Measurements from ENCODE around the gene LCN10.
"Not testable (repeated sequence)": the region's sequence is repeated elsewhere in the genome, so short reads cannot be mapped to it uniquely, and the experiment has no call there.

The LCN10 gene

DNA sequence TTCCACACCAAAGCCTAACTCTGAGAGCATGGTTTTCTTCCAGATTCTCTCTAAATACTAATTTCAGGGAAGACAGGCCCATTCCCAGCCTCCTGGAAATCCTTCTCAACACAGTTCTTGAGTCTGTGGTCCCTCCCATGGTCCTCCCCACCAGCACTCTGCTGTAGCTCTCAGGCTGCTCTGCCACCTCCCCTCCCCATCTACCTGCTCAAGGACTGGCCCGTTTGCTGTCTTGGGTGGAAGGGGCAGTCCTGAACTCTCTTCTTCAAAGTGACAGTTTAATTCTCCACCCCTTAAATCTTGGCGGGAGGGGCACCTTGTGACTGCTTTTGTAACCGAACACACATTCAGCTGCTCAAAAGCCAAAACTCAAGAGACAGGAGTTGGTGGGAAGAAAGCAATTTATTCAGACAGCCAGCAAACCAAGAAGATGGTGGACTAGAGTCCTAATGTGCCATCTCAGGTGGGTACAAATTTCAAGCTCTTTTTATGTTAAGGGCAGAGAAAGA is 29.2 kb upstream of the LCN10 start:
- no peak for DNase-seq

GRCh38 chr9:136769710-136770191 is 27.0 kb upstream of the LCN10 start:
- DNase-seq = peak; percentile 66

DNA sequence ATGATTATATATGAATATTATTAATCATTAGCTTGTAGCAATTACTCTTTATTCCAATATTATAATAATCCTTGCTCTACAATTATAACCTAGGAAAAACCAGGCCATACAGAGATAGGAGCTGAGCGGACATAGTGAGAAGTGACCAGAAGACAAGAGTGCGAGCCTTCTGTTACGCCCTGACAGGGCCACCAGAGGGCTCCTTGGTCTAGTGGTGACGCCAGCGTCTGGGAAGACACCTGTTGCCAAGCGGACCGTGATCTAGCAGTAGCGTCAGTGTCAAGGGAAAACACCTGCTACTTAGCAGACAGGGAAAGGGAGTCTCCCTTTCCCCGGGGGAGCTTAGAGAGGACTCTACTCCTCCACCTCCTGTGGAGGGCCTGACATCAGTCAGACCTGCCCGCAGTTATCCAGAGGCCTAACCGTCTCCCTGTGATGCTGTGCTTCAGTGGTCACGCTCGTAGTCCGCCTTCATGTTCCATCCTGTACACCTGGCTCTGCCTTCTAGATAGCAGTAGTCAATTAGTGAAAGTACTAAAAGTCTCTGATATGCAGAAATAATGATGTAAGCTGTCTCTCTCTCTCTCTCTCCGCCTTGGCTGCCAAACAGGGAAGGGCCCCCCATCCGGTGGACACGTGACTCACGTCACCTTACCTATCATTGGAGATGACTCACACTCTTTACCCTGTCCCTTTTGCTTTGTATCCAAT is 23.8 kb upstream of the LCN10 start:
- DNase-seq = peak; percentile 55

DNA sequence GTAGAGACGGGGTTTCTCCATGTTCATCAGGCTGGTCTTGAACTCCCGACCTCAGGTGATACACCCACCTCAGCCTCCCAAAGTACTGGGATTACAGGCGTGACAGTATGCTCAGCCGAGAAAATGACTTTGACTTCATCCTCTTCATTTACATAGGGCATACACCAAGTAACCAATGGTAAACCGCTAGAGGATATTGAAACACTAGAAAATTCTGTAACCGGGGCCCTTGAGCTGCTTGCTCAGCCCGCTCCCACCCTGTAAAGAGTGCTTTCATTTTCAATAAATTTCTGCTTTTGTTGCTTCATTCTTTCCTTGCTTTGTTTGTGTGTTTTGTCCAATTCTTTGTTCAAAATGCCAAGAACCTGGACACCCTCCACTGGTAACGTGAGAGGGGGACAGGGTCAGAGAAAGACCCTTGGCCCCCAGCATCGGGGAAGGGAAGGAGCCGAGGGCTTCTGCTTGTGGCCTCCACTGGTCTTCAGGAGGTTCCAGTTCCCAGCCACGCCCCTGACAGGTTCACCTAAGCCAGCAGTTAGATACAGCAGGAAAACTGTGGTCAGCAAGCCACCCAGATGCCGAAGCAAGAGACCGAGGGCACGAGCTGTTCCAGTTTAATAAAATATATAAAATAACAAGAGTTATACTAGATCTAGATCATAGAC is 23.1 kb upstream of the LCN10 start:
- DNase-seq = not testable (repeated sequence)

DNA sequence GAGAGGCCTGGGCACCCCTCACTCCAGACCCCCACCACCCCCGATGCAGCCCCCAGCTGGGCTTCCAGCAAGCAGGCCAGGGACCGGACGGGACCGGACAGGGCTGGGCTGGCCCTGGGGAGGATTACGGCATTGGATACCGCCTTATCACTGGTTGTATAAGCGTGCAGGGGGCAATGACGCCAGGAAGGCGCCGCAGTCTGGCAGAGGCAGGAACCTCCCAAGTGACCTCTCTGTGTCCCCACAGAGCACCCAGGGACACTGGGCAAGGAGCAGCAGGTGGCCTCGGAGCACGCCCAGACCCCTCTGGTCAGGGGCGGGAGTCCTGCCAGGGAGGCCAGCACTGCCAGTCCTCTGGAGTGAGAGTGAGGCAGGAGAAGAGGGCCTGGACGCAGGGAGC is 22.3 kb upstream of the LCN10 start:
- DNase-seq = no peak

DNA sequence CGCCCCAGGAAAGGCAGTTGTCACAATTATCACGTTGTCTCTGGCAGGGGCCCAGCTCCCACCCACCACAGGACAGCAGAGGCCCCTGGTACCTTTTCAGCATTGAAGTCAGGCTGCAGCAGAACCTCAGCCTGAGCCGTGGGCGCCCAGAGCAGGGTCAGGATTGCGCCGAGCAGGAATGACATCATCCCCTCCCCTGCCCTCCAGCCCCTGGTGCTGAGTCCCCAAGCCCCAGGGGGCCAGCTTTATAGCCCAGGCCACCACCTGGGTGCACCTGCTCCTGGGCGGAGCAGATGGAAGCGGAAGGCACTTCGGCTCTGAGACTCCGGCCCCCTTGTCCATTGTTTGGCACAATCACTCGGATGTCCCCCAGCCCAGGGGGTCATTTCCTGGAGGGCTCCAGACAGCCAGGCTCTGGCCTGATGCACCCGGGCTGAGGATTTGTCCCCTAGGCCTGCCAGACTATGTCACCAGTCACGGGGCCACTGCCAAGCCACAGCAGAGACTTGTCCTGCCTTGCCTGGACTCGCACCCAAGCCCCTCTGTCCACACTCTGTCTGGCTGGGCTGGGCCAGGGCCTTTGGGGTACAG is 21.7 kb upstream of the LCN10 start, which contains the start of gene LCN15:
Gene LCN15, minus strand, starts transcription at position 218 of the 591 bp plus-strand sequence. Its CDS starts 30 bp downstream, at position 188.
- DNase-seq = no peak

DNA sequence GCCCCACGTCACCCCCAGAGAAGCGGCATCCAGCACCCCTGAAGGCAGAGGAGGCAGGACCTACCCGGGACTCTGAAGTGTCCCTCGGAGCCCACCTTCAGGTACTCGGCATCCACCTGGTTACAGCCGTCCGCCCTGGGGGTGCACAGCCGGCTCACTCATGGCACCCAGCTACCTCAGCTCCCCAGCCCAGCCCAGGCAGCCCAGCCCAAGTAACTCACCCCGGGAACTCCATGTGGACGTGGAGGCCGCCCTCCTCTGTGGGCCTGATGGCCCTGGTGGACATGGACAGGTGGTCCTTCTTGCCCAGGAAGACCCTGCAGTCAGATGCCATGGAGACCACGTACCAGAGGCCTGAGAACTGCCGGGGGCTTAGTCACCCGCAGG is 20.9 kb upstream of the LCN10 start:
- DNase-seq = no peak

DNA sequence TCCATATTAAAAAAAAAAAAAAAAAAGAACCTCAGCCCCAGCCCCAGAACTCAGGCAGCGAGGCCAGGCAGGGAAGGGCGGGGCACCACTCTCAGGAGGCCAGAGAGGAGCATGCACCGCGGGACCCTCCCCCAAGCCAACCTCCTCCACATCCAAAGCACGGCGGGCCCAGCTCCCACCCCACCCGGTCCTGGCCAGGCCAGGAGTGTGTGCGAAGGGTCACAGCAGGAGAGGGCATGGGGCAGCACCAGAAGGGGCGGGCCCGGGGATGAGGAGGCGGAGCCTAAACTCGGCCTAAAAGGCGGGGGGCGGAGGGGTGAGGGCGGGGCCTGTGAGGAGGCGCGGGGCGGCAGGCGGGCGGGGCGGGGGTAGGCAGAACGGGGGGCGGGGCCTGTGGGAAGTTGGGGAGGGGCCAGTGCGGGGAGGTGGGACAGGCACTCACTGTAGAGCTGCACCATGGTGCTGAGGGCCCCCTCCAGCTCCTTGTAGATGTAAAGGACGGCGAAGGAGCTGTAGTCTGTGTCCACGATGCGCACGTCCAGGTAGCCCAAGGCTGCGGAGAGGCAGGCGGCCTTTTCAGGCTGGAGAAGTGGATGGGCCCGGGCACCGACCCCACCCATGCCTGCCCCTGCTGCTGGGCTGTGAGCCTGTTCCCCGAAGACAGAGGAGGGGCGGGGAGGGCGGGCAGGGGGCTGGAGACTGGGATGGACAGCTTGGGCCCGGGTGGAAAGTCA is 20.3 kb upstream of the LCN10 start:
- peak; percentile 70 for DNase-seq

- DNase-seq = no peak
Measured at GRCh38 chr9:136762221-136762691, 19.5 kb upstream of the LCN10 start.

- DNase-seq = no peak
Measured at GRCh38 chr9:136761545-136761981, 18.8 kb upstream of the LCN10 start.

- peak; percentile 52 for DNase-seq
Measured at GRCh38 chr9:136760834-136761544, 18.2 kb upstream of the LCN10 start.

DNA sequence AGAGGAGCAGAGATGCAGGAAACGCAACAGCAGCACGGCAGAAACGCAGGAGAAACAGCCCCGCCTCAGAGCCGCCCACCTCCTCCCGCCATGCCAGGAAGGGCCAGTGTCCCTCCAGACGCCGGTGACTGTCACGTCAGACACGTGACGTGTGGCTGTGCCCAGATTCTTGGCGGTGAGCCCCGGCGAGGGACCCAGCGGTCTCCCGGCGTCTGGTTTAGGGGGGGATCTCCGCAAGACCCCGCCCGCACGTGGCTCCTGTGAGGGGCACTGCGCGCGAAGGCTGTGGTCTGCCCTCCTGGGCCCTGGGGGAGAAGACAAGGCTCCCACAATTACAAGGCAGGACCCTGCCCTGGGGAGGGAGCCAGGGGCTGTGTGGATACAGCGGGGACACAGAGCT is 17.7 kb upstream of the LCN10 start:
- DNase-seq = no peak

GRCh38 chr9:136759436-136760325 is 16.9 kb upstream of the LCN10 start:
- no peak for DNase-seq

- DNase-seq = no peak
Measured at GRCh38 chr9:136759001-136759400, 16.3 kb upstream of the LCN10 start.

- DNase-seq = no peak
Measured at GRCh38 chr9:136757751-136758140, 15.0 kb upstream of the LCN10 start.

DNA sequence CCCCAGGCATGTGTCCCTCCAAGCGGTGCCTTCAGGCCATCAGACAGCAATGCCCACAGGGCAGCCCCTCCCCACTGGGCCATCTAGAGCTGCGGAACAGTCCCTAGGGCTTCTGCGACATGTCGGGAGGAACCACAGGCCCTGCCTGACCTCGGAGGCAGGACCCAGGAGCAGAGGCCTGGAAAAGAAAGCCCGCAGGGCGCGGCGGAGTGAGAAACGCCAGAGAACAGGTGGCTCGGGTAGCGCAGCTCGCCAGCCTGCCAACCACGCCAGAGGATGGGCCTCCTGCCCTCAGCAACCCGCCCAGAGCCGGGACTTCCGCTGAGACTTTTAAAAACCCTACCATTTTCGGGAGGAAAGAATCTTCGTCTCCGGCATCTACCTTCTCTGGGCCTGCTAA is 14.6 kb upstream of the LCN10 start:
- no peak for DNase-seq

- no peak for DNase-seq
Measured at GRCh38 chr9:136756836-136757235, 14.1 kb upstream of the LCN10 start.

DNA sequence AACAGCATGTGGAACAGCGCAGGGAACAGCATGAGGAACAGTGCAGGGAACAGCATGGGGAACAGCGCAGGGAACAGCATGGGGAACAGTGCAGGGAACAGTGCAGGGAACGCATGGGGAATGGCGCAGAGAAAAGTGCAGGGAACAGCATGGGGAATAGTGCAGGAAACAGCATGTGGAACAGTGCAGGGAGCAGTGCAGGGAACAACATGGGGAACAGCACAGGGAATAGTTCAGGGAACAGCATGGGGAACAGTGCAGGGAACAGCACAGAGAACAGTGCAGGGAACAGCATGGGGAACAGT is 13.3 kb upstream of the LCN10 start:
- DNase-seq = no peak

- not testable (repeated sequence) for DNase-seq
Measured at GRCh38 chr9:136755302-136756133, 12.8 kb upstream of the LCN10 start.

DNA sequence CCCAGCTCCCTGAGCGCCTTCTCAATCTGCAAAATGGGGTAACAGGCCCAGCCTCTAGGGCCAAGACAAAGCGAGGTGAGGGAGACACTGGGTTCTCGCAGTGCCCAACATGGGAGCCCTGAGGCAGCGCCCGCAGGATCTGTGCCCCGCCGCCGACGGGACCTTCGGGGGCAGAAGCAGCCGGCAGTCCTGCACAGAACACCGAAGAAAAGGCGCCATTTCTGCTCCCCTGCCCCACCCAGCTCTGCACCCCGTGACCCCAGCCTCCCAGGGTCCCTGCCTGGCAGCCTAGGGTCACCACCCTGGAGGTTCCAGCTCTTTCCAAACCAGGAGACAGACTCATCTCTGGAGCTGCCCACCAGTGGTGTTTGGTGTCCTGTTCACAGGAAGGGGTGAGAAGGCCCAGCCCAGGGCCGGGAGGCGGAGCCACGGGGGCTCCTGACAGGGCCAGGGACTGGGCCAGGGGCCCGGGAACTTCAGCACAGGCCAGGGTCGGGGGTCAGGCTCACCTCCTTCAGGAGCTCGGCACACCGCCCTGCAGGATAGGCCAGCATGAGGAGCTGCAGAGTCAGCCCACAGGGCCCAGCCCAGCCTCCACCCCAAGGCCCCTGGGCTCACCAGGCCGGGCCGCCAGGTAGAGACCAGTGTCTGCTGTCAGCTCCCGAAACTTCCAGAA is 12.0 kb upstream of the LCN10 start:
- DNase-seq = no peak

Data from activated CD4-positive, alpha-beta T cell treated with anti-CD3 and anti-CD28 coated beads, Interleukin-2, Interleukin-6, amounts not matched to agents 100 ng/mL and 50 ng/mL, durations not matched to agents 16 hours and 8 hours (primary cell).